HepG2 (cell line): Measurements from ENCODE around the gene ANKRD1. TPM values are rescaled to one million over a fixed set of nuclear protein-coding genes. Genes with fewer than 3 reads are reported as not detected.

Experiments
- CEBPG ChIP-seq: IDR thresholded peaks from 2 replicates; pipeline ENCODE4 v1.6.1; 2016
- FOXC1 ChIP-seq: sonication (generic); formaldehyde crosslinking; IDR thresholded peaks from 2 replicates; pipeline ENCODE4 v1.8.0; 2022; ENCODE audit warnings: mild to moderate bottlenecking, missing genetic modification reagents, borderline replicate concordance
- HNRNPL ChIP-seq: fragments of 200-400 bp; formaldehyde crosslinking; IDR thresholded peaks from 2 replicates; pipeline ENCODE4 v1.6.1; 2017; ENCODE audit warnings: mild to moderate bottlenecking, low read depth, low read length
- IRF2 ChIP-seq: IDR thresholded peaks from 2 replicates; pipeline ENCODE4 v1.6.1; 2018; ENCODE audit warnings: missing genetic modification reagents, missing compliant biosample characterization
- MTA1 ChIP-seq: sonication (generic); formaldehyde crosslinking; IDR thresholded peaks from 2 replicates; pipeline ENCODE4 v1.4.0; 2020; ENCODE audit warnings: missing genetic modification reagents, mild to moderate bottlenecking, borderline replicate concordance
- MYNN ChIP-seq: sonication (generic); formaldehyde crosslinking; IDR thresholded peaks from 2 replicates; pipeline ENCODE4 v1.4.0; 2020; ENCODE audit warnings: mild to moderate bottlenecking, low read depth, missing genetic modification reagents
- NR0B2 ChIP-seq: sonication (generic); formaldehyde crosslinking; IDR thresholded peaks from 2 replicates; pipeline ENCODE4 v1.4.0; 2020; ENCODE audit warnings: mild to moderate bottlenecking, missing genetic modification reagents
- RCOR2 ChIP-seq: IDR thresholded peaks from 2 replicates; pipeline ENCODE4 v1.6.1; 2016; ENCODE audit warnings: missing biosample characterization, missing genetic modification reagents
- ZNF234 ChIP-seq: sonication (generic); formaldehyde crosslinking; conservative IDR thresholded peaks from 2 replicates; pipeline ENCODE4 v1.5.1; 2020; ENCODE audit warnings: mild to moderate bottlenecking, missing genetic modification reagents
- ZNF274 ChIP-seq: sonication (generic); formaldehyde crosslinking; IDR thresholded peaks from 2 replicates; pipeline ENCODE4 v1.5.1; 2020; ENCODE audit warnings: mild to moderate bottlenecking, missing genetic modification reagents
- ZNF549 ChIP-seq: sonication (generic); formaldehyde crosslinking; IDR thresholded peaks from 2 replicates; pipeline ENCODE4 v1.5.0; 2020; ENCODE audit warnings: missing genetic modification reagents
- ZNF562 ChIP-seq: sonication (generic); formaldehyde crosslinking; IDR thresholded peaks from 2 replicates; pipeline ENCODE4 v1.8.0; 2022; ENCODE audit warnings: missing genetic modification reagents, borderline replicate concordance
- ZSCAN12 ChIP-seq: sonication (generic); formaldehyde crosslinking; IDR thresholded peaks from 2 replicates; pipeline ENCODE4 v1.9.0; 2021; ENCODE audit warnings: mild to moderate bottlenecking, missing genetic modification reagents
- polyA plus RNA-seq, 8 experiments: library from polyadenylated mRNA; depleted of rRNA in 3 of 8; stranded (reverse) in 7 of 8; unstranded in 1 of 8; fragments of >200 nt; fragmentation: Illumina TruSeq in 4 of 8; extraction: Trizol in 4 of 8; gene quantifications; 2 replicates each; pipeline versions ENCODE4 v1.2.1 to v1.2.3, GENCODE V29; 2011 to 2016; ENCODE audit warnings: low read depth in 4 of 8, missing spikeins in 1 of 8, mixed read lengths in 1 of 8; ENCODE audit not compliant: insufficient read depth in 1 of 8
- total RNA-seq, 5 experiments: library from RNA; depleted of rRNA; stranded (reverse); fragments of >200 nt; fragmentation: Illumina TruSeq; extraction: Trizol; gene quantifications; 2 replicates each; pipeline ENCODE4 v1.2.3, GENCODE V29; 2016; ENCODE audit warnings: low read depth in 1 of 5
- TF ChIP-seq, protein P1 (sequence below): IDR thresholded peaks from 2 replicates; pipeline ENCODE4 v1.6.1; 2016; ENCODE audit warnings: low read depth, missing genetic modification reagents, missing compliant biosample characterization

Gene ANKRD1
- total and polyA plus RNA-seq, 2 of the 13 experiments (the other 11 are each of a cell fraction or from before 2014, with no cell fraction given): 19.4 to 41.8 TPM

DNA sequence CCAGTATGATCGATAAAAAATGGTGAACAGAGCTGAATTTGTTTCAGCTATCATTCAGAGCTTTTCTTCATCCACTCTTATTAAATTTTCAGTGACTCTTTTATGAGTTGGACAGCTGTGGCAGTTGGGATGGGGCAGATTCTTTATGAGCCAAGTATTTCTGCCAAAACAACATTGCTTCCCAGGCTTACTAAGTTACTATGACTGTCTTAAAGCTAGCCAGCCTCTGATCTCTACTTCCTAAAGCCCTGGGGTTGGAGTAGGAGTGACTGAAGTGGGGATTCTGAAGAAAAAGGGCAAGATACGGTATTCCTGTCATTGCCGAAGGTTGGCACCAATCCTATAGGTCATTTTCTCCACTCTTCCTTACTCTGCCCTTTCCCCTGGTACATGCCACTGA lies 36.5 kb downstream of the ANKRD1 start (continued):
- TF ChIP-seq, protein P1, sequence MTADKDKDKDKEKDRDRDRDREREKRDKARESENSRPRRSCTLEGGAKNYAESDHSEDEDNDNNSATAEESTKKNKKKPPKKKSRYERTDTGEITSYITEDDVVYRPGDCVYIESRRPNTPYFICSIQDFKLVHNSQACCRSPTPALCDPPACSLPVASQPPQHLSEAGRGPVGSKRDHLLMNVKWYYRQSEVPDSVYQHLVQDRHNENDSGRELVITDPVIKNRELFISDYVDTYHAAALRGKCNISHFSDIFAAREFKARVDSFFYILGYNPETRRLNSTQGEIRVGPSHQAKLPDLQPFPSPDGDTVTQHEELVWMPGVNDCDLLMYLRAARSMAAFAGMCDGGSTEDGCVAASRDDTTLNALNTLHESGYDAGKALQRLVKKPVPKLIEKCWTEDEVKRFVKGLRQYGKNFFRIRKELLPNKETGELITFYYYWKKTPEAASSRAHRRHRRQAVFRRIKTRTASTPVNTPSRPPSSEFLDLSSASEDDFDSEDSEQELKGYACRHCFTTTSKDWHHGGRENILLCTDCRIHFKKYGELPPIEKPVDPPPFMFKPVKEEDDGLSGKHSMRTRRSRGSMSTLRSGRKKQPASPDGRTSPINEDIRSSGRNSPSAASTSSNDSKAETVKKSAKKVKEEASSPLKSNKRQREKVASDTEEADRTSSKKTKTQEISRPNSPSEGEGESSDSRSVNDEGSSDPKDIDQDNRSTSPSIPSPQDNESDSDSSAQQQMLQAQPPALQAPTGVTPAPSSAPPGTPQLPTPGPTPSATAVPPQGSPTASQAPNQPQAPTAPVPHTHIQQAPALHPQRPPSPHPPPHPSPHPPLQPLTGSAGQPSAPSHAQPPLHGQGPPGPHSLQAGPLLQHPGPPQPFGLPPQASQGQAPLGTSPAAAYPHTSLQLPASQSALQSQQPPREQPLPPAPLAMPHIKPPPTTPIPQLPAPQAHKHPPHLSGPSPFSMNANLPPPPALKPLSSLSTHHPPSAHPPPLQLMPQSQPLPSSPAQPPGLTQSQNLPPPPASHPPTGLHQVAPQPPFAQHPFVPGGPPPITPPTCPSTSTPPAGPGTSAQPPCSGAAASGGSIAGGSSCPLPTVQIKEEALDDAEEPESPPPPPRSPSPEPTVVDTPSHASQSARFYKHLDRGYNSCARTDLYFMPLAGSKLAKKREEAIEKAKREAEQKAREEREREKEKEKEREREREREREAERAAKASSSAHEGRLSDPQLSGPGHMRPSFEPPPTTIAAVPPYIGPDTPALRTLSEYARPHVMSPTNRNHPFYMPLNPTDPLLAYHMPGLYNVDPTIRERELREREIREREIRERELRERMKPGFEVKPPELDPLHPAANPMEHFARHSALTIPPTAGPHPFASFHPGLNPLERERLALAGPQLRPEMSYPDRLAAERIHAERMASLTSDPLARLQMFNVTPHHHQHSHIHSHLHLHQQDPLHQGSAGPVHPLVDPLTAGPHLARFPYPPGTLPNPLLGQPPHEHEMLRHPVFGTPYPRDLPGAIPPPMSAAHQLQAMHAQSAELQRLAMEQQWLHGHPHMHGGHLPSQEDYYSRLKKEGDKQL: no peak
- TF ChIP-seq CEBPG (no peak), MYNN (no peak), NR0B2 (CRISPR knock-in tag) (no peak), ZNF562 (CRISPR knock-in tag) (no peak), FOXC1 (CRISPR knock-in tag) (no peak), ZNF274 (no peak), HNRNPL (no peak), RCOR2 (CRISPR knock-in tag) (no peak), IRF2 (no peak), MTA1 (no peak), ZNF234 (CRISPR knock-in tag) (no peak), ZSCAN12 (CRISPR knock-in tag) (no peak), ZNF549 (CRISPR knock-in tag) (no peak)
